ENCODE measurements around the gene SKAP1. TPM values are rescaled to one million over a fixed set of nuclear protein-coding genes. Genes with fewer than 3 reads are reported as not detected.
A peak's percentile ranks its signal among the peaks of the same experiment; 100 is the strongest.
"Not testable (repeated sequence)": the region's sequence is repeated elsewhere in the genome, so short reads cannot be mapped to it uniquely, and the experiment has no call there.

SKAP1 gene
- total RNA-seq, 3 donors from 2014 or later = 2.2 to 3.2 (median 2.4) TPM

- TF ChIP-seq CTCF (IDR thresholded peaks at IDR 0.05) = no peak
- ATAC-seq = no peak
- intact Hi-C loops (cut with DNase I, micrococcal nuclease) = no loop called here
- DNase-seq = no peak
- Histone ChIP-seq H3K9me3 (no peaks in the 10 kb centered on the region), H3K4me1 (ENCODE audit: low read depth) (no peaks in the 10 kb centered on the region), H3K36me3 (ENCODE audit: low read depth) (no peaks in the 10 kb centered on the region), H3K4me3 (no peak overlapping the region)
Observed at GRCh38 chr17:48432820-48433775, 3.1 kb upstream of the SKAP1 start.

- H3K9me3 ChIP-seq = no peaks in the 10 kb centered on the region
- peak; percentile 42 for ATAC-seq
- TF ChIP-seq CTCF (IDR thresholded peaks at IDR 0.05) = no peak
- no peaks in the 10 kb centered on the region for H3K4me1 ChIP-seq (ENCODE audit: low read depth)
- no peak overlapping the region for H3K4me3 ChIP-seq
- H3K36me3 ChIP-seq (ENCODE audit: low read depth) = no peaks in the 10 kb centered on the region
- intact Hi-C loops (cut with DNase I, micrococcal nuclease) = no loop called here
- DNase-seq = peak in 1 of 3 donors; percentile 9
Observed at GRCh38 chr17:48429156-48429555, 858 bp downstream of the SKAP1 start.

- no peaks in the 10 kb centered on the region for H3K36me3 ChIP-seq (ENCODE audit: low read depth)
- H3K4me1 ChIP-seq (ENCODE audit: low read depth) = no peaks in the 10 kb centered on the region
- no peak for TF ChIP-seq CTCF (IDR thresholded peaks at IDR 0.05)
- ATAC-seq (peak; percentile 50), DNase-seq (peak in 1 of 3 donors; percentile 49)
- no peak overlapping the region for H3K4me3 ChIP-seq
- no peaks in the 10 kb centered on the region for H3K9me3 ChIP-seq
- intact Hi-C loops (cut with DNase I, micrococcal nuclease) = no loop called here
Observed at GRCh38 chr17:48427598-48427997, 2.4 kb downstream of the SKAP1 start.

- no peaks in the 10 kb centered on the region for H3K9me3 ChIP-seq
- no peak for TF ChIP-seq CTCF (IDR thresholded peaks at IDR 0.05)
- H3K36me3 ChIP-seq (ENCODE audit: low read depth) = no peaks in the 10 kb centered on the region
- no peaks in the 10 kb centered on the region for H3K4me1 ChIP-seq (ENCODE audit: low read depth)
- ATAC-seq = no peak
- H3K4me3 ChIP-seq = no peak overlapping the region
- intact Hi-C loops (cut with DNase I, micrococcal nuclease) = no loop called here
- DNase-seq = no peak
Observed at GRCh38 chr17:48426761-48427500, 3.1 kb downstream of the SKAP1 start.

GRCh38 chr17:48426019-48426665 is 3.9 kb downstream of the SKAP1 start:
- TF ChIP-seq CTCF (IDR thresholded peaks at IDR 0.05) = no peak
- intact Hi-C loops (cut with DNase I, micrococcal nuclease) = no loop called here
- no peak for ATAC-seq

GRCh38 chr17:48422060-48422459 is 8.0 kb downstream of the SKAP1 start:
- H3K9me3 ChIP-seq; H3K4me3 ChIP-seq; H3K4me1 ChIP-seq (ENCODE audit: low read depth); intact Hi-C loops (cut with DNase I, micrococcal nuclease); ATAC-seq; DNase-seq; H3K36me3 ChIP-seq (ENCODE audit: low read depth): not testable (repeated sequence)

More at GRCh38 chr17:48426019-48426665, 3.9 kb downstream of the SKAP1 start:
- no peaks in the 10 kb centered on the region for H3K4me1 ChIP-seq (ENCODE audit: low read depth)
- H3K4me3 ChIP-seq = no peak overlapping the region
- H3K9me3 ChIP-seq = no peaks in the 10 kb centered on the region
- H3K36me3 ChIP-seq (ENCODE audit: low read depth) = no peaks in the 10 kb centered on the region
- DNase-seq = no peak

Data from mucosa of descending colon (tissue), 3 donors.